GM23338 (cell line): ENCODE data around the gene NUP62CL.

ENCODE experiments used
- CTCF ChIP-seq, 2 experiments: fragments of 200-600 bp in 1 of 2; sonication (generic) in 1 of 2; conservative IDR thresholded peaks; 2 replicates each; pipeline versions ENCODE4 v1.5.1 to v1.6.1; 2016 to 2017; ENCODE audit warnings: antibody characterized with exemption in 2 of 2, low read depth in 2 of 2, mild to moderate bottlenecking in 2 of 2, moderate library complexity in 1 of 2
- ZNF114 ChIP-seq: fragments of 250-450 bp; sonication (Bioruptor Pico); IDR thresholded peaks from 2 replicates; pipeline ENCODE4 v1.5.0; 2020; ENCODE audit warnings: mild to moderate bottlenecking, moderate library complexity

- TF ChIP-seq ZNF114 (CRISPR knock-in tag): no peak
- TF ChIP-seq CTCF (conservative IDR thresholded peaks at IDR 0.05; ENCODE audit: low read depth in 2 of 2): no peak
These were observed 1.7 kb upstream of the NUP62CL start for GRCh38 chrX:107207943-107208342.
